ENCODE data around the gene PAH.

The PAH gene

DNA sequence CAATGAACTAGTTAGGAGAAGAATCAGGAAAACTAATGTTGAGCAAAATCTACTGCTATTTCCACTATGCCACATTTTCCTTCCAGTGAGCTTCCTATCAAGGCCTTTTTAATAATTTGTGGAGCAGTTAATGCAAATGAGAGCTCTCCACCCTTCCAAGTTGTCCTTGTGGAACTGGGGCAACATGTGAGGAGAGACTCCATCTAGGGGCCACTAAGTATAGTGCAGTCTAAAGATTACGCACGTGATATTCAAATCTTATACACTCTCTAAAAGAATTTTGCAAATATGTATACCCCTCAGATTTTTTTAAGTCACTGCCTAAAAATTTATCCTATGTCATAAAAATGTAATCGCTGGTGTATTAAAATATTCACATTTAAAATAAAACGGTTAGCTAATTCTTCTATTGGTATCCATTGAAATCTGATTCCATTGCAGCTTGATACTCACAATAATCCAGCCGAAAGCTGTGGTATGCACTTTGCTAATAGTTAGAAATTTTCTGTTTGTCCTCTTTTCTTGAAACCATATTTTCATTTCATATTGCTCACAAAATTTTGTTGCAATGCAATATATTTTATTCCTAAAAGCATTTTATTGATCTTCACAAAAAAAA, 100.1 kb downstream of the PAH start:
- DNase-seq (ENCODE audit: low read depth): no peak

DNA sequence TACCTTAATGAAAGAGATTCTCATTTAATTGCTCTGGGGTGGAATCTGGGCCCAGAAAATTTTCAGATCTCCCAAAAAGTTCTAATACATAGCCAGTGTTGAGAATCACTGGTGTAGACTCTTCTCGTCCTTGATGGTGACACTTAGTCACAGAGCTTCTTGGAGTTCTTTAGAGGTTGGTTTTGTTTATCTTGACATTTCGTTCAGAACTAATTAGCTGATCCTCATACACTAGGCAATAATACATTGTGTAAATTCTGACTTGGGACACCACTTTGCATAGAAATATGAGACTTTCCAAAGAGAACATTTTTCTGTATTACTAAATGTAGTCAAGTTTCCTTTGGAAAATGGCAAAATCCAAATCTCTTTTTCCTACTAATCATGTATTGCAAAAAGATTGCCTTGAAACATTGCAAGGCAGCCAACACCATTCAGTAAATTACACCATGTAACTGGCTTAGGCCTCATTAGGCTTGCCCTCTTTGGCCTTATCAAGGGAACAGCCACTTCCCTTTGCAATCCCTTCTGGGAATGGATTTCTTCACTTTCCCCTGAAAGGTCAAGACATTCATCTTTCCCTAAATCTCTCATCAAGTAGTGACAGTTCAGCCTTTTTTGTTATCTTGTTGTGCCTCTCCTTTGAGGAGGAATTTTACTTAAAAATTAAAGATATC, 102.2 kb downstream of the PAH start:
- DNase-seq (ENCODE audit: low read depth): no peak

DNA sequence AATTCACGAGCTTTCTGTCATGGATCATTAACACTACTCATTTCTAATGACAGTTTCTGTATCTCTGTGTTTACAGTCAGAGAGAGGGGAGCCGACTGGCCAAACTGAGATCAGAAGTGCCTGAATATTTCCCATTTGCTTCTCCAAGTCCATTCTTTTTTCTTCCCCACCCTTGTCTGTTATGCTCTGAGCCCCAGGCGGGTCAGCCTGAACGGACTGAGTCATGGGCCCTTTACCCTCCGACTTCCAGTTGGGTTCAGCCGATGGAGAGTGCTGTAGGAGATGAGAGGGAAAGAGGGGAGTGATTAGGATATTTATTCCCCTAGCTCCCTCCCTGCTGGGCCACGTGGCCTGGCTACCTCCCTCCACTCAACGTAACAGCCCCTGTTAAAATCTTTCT, 104.7 kb downstream of the PAH start:
- DNase-seq (ENCODE audit: low read depth): no peak

DNA sequence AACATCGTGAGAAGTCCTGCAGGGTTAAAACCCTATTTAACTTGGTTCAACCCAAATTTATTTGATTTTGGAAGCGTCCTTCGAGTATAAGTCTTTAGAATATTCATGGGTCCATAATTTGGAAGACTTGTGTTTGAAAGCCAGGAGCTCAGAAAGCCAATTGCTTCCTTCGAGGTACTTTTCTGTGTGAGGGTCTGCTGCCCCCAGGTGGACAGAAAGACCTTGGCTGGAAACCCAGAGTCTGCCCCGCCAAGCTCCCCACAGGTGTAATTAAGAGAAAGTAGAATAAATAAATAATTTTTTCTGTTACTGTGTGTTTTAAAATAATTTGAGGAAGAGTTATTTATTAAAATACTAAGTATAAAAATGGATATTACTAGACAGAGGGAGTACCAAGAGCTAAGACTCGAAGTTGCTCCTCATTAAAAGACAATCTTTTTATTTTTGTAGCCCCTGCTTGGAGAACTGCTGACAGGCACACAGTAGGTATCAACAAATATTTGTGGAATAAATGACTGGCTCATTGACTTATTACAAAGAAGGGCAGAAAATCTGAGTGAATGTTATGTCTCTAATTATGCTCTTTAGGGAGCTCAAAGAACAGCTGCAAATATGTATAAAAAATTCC, 105.8 kb downstream of the PAH start:
- no peak for DNase-seq (ENCODE audit: low read depth)

DNA sequence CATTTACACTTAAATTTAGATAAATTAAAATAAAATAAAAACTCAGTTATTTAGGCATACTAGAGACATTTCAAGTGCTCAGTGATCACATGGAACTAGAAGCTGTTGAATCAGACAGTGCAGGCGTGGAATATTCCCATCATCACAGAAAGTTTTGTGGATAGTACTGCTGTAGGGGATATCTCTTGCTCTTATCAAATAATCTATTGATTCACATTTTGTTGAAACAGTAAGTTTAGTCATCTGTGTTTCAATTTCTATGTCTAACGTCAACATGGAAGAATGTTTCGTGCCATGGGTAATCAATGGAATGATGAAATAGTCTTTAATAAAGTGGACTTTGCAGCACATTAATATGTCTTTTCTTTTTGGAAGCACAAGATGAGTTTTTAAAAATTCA, 108.6 kb downstream of the PAH start:
- DNase-seq (ENCODE audit: low read depth): no peak

DNA sequence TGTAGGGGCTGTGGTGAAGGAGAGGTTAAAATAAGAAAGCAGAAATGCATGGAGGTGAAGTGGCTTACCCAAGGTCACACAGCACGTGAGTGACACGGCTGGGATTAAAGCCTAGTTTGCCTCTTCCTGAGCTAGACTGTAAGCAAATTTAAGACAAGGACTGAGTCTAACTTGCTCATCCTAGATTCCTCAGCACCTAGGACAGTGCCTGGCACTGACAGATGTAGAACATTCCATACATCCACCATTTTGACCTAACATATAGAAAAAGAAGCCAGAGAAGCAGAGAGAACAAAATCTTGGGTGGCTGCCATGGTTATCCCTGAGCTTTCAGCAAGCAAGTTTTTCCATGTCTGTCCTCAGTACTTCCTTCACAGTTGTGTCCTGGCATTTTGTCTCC, 110.5 kb downstream of the PAH start:
- DNase-seq (ENCODE audit: low read depth): no peak

DNA sequence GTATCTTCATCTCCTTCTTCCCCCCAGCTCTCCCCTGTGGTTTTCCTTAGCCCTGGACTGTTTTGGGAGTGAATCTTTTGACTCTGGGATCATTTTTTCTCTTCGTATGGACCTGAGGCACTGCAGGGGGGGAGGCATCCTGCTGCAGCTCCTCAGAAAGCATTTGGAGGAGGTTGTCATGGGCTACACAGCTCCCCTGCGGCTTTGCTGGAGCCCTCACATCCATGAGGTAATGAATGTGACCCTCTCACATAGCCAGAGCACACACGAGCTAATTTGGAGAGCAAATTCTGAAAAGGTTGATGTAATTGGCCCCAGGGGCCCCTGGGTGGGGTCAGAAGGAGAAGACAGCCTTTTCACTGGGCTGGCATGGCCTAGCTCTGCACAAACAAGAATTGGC, 110.9 kb downstream of the PAH start:
- no peak for DNase-seq (ENCODE audit: low read depth)

DNA sequence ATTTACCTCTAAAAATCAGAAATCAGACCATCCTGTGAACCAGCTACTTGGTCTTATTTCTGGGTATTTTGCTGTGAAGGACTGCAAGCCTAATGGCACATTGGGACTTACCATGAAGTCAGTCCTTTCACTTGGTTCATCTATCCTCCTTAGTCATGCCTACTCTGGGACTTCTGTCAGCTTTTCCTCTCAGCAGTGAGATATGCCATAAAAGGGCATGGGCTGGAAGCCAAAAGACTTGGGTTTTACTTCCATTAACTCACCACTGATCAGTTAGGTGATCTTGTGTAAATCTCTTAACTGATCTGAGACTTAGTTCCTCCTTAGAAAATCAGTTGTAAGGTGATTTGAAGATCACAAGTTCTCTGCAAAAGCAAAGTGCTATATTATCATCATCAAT, 116.5 kb downstream of the PAH start:
- no peak for DNase-seq (ENCODE audit: low read depth)

DNA sequence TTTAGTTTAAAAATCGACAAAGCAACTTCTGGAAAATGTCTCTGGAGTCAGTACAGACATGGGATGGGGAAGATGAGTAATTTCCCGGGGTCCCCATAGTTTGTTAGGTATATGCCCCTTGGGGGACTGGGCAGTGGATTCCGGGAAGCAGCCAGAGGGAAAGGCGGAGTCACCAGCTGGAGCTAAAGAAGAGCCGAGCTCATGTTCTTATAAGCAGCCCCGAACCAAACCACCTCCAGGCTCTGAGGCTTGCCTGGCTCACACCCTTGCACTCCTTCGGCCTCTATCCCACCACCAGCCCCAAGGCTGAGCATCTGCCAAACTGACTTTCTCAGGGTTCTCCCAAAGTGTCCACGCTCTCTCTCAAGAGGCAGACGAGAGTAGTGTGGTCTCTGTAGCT, 117.8 kb downstream of the PAH start:
- no peak for DNase-seq (ENCODE audit: low read depth)

DNA sequence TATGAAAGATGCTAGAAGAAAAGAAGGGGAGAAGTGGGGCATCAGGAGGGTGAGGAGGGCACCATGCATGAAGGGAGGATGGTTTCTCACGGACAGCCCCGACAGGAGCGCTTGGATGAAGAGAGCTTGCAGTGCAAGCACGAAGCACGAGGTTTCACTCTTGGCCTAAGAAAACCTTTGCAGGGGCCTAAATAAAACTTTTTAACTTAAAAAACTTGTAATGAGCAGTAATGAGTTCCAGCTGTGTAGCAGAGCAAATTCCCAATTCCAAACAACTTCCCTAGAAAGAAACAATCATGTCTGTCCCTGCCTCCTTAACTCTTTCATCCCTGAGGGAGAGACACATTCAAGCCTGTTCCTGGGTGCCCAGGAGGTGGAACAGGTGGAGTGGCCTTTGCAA, 119.5 kb downstream of the PAH start:
- no peak for DNase-seq (ENCODE audit: low read depth)

DNA sequence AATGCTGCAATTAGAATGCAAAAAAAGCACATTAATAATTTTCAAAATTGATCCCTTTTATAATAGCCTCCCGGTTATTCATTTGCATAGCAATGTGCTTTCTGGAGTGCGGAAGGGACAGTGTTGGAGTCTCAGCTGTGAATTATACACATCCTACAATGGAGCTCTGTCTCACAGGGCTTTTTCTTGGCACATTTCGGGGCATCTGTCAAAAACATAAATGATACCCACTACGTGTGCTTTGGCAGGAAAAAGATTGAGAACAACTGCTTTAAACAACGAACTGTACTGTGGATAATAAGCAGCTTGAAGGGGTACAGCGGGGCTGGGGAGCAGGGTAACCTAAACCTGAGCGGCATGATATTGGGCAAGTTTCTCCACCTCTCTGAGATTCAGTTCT, 123.1 kb downstream of the PAH start:
- DNase-seq (ENCODE audit: low read depth): no peak
